Fibroblast of skin of left biceps (primary cell): Measurements from ENCODE around the gene IQCK.

Experiments
- DNase-seq, 2 experiments: peaks; one replicate each; pipeline ENCODE4 v3.0.0-alpha.2; 2013; ENCODE audit warnings: low read depth in 2 of 2

IQCK gene

GRCh38 chr16:19860166-19861041 lies 142.3 kb downstream of the IQCK start:
- DNase-seq = peak; percentile 21 to 26

GRCh38 chr16:19861133-19861532 lies 143.1 kb downstream of the IQCK start:
- no peak for DNase-seq

GRCh38 chr16:19861811-19862327 lies 143.8 kb downstream of the IQCK start:
- no peak for DNase-seq

GRCh38 chr16:19863990-19864389 lies 145.9 kb downstream of the IQCK start:
- DNase-seq = no peak

- no peak for DNase-seq
Measured at GRCh38 chr16:19864566-19864965, 146.5 kb downstream of the IQCK start.

GRCh38 chr16:19868421-19868820 lies 150.3 kb downstream of the IQCK start:
- no peak for DNase-seq

- DNase-seq = no peak
Measured at GRCh38 chr16:19871721-19872120, 153.7 kb downstream of the IQCK start.

- DNase-seq = no peak
Measured at GRCh38 chr16:19872179-19872863, 154.2 kb downstream of the IQCK start.

GRCh38 chr16:19872935-19873334 lies 154.9 kb downstream of the IQCK start:
- DNase-seq = no peak

GRCh38 chr16:19874026-19874425 lies 156.0 kb downstream of the IQCK start:
- no peak for DNase-seq

GRCh38 chr16:19874851-19875546 lies 156.9 kb downstream of the IQCK start:
- DNase-seq = no peak

GRCh38 chr16:19875900-19876299 lies 157.8 kb downstream of the IQCK start:
- DNase-seq = no peak

GRCh38 chr16:19876501-19877059 lies 158.5 kb downstream of the IQCK start:
- DNase-seq = no peak

- no peak for DNase-seq
Measured at GRCh38 chr16:19878757-19879156, 160.7 kb downstream of the IQCK start.

GRCh38 chr16:19879241-19879792 lies 161.2 kb downstream of the IQCK start:
- peak in 1 of 2 experiments; percentile 4 for DNase-seq

GRCh38 chr16:19881028-19881427 lies 163.0 kb downstream of the IQCK start:
- no peak for DNase-seq

GRCh38 chr16:19881783-19882182 lies 163.7 kb downstream of the IQCK start:
- no peak for DNase-seq

- no peak for DNase-seq
Measured at GRCh38 chr16:19882186-19882585, 164.1 kb downstream of the IQCK start.

- no peak for DNase-seq
Measured at GRCh38 chr16:19882646-19883045, 164.6 kb downstream of the IQCK start.

GRCh38 chr16:19883296-19883965 lies 165.4 kb downstream of the IQCK start:
- no peak for DNase-seq

GRCh38 chr16:19883966-19884485 lies 166.0 kb downstream of the IQCK start:
- no peak for DNase-seq
